Measurements from ENCODE around the gene PPP1R7.
A peak's percentile ranks its signal among the peaks of the same experiment; 100 is the strongest.

Gene PPP1R7

GRCh38 chr2:241198381-241199279, 48.4 kb downstream of the PPP1R7 start:
- DNase-seq = no peak

DNA sequence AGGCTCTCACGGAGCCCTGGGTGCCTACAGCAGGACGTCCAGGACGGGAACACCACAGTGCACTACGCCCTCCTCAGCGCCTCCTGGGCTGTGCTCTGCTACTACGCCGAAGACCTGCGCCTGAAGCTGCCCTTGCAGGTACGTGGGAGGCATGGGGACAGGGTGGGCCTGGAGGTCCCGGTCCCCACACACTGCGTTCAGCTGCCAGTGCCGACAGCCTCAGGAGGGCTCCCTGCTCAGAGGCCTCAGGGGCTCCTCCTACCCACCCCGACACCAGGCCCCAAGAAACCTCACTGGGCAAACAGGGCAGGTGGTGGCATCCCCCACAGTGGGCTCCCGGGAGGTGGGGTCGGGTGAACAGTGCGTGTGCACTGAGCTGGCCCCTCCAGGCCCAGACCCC, 49.0 kb downstream of the PPP1R7 start:
- no peak for DNase-seq

- DNase-seq = no peak
These were observed 49.9 kb downstream of the PPP1R7 start for GRCh38 chr2:241199897-241200821.

- no peak for DNase-seq
These were observed 50.6 kb downstream of the PPP1R7 start for GRCh38 chr2:241200822-241201395.

- DNase-seq = no peak
These were observed 51.4 kb downstream of the PPP1R7 start for GRCh38 chr2:241201445-241202267.

DNA sequence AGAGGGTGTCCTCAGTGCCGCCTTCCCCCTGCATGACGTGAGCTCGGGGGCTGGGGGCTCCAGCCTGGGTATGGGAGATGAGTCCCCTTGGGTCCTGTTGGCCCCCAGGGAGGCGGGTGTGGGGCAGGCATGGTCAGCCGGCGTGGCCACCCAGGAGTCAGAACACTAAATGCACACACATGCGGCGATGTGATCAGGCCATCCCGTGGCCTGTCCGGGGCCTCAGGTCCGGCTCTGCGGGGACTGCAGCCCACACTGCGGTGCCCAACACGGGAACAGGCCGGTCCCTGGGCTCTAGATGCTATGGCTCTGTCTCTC, 52.0 kb downstream of the PPP1R7 start:
- no peak for DNase-seq

DNA sequence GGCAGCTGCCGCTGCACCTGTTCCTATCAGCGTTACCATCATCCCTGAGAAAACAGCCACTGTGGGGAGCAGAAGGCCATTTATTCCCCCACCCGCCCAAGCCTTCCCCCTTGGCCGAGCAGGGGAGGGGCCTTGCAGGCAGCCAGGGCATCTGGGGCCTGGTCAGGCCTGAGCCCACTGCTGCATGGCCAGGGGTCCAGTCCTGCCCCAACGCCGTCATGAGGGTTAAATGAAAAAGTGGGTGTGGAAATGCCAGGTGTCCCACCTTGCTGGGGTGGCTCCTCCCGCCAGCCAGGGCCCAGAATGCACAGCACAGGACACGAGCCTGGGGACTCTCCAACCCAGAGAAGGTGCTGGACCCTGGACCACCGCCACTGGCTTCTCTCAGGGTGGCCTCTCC, 52.4 kb downstream of the PPP1R7 start:
- DNase-seq = no peak

DNA sequence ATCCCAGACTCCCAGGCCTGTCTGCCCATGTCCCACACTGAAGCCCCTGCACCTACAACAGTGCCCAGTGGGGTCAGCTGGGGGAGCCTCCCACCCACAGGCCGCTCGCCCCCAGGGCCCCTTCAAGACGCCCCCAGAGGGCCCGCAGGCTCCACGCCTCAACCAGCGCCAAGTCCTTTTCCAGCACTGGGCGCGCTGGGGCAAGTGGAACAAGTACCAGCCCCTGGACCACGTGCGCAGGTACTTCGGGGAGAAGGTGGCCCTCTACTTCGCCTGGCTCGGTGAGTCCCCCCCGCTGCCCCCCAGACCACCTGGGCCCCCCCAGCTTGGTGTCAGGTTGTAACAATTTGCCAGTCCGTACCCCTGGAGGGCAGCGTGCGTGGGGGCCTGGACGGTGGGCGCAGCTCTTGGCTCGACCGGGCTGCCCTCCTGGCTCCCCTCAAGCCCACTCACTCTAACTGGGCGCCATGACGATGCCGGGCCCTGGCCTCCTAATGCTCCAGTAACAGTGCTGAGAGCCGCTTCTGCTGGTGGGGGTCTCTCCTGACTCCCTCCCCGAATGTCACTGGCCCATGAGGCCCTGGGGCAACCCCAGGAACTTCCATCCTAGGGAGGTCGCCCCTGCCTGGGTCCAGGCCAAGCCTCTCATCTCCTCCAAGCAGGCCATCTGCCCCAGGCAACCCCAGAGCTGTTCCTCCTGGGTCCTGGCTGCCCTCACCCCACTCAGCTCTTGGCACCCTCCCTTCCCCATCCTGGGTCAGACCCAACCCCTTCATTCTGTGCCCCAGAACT, 53.1 kb downstream of the PPP1R7 start:
- no peak for DNase-seq

- no peak for DNase-seq
These were observed 53.7 kb downstream of the PPP1R7 start for GRCh38 chr2:241204010-241204384.

DNA sequence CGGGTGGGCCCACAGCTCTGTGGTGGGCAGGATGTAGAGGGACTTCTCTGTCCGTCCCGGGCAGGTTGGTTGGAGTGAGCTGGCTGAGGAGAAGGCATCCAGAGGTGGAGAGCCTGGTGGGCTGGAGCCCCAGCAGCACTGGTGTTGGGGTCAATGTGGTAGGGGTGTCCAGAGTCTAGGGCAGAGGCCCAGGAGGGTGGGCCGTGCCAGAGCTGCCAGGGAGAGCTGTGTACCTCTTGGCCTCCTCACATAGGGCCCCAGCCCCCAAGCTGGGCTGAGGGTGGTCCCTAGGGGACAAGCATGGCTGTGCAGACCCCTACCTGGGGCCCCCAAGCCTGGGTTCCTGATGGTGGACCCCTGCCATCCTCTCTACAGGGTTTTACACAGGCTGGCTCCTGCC, 54.2 kb downstream of the PPP1R7 start:
- no peak for DNase-seq

DNA sequence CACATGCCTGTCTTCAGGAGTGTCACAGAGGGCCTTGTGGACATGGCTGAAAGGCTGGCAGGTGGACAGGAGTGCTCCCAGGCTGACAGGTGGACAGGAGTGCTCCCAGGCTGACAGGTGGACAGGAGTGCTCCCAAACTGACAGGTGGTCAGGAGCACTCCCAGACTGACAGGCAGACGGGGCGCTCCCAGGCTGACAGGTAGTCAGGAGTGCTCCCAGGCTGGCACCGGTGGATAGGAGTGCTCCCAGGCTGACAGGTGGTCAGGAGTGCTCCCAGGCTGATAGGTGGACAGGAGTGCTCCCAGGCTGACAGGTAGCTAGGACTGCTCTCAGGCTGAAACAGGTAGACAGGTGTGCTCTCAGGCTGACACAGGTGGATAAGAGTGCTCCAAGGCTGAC, 54.8 kb downstream of the PPP1R7 start:
- no peak for DNase-seq

- DNase-seq = no peak
These were observed 56.9 kb downstream of the PPP1R7 start for GRCh38 chr2:241207151-241207550.

DNA sequence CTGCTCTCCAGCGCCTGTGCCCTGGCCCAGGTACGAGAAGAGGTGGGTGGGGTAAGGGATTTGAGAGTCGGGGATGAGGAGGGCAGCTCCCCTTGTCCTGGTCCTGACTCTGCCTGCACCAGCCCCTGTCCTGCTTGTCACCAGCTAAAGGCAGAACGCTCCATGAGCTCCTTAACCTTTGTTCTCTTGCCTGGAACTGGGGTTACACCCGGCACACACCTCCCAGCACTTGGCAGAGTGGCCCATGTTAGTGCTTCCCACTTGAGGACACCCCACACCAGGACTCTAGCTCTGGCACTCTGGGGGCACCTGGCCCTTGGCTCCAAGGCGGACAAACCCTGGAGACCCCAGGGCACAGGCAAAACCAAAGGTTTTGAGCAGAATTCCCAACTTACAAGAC, 57.4 kb downstream of the PPP1R7 start:
- no peak for DNase-seq

DNA sequence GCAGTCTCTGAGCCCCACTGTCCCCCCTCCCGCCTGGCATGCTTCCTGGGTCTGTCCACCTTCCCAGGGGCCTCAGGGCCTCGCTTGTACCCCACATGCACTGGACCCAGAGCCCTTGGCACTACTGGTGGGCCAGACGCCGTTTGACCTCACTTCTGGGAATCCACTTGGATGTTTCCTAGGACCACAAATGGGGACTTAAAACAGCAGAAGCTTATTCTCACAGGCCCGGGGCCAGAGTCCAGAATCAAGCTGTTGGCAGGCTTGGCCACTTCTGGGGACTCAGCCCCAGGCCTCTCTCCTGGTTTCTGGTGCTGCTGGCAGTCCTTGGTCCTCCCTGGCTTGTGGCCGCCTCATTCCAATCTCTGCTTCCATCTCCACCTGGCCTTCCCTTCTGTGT, 57.8 kb downstream of the PPP1R7 start:
- no peak for DNase-seq

DNA sequence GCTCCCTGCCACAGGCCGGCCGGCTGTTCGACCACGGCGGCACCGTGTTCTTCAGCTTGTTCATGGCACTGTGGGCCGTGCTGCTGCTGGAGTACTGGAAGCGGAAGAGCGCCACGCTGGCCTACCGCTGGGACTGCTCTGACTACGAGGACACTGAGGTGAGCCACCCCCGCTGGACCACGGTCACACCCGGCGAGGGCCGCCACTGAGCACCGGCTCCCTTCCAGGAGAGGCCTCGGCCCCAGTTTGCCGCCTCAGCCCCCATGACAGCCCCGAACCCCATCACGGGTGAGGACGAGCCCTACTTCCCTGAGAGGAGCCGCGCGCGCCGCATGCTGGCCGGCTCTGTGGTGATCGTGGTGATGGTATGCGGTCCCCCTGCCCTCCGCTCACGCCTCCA, 59.0 kb downstream of the PPP1R7 start:
- no peak for DNase-seq

DNA sequence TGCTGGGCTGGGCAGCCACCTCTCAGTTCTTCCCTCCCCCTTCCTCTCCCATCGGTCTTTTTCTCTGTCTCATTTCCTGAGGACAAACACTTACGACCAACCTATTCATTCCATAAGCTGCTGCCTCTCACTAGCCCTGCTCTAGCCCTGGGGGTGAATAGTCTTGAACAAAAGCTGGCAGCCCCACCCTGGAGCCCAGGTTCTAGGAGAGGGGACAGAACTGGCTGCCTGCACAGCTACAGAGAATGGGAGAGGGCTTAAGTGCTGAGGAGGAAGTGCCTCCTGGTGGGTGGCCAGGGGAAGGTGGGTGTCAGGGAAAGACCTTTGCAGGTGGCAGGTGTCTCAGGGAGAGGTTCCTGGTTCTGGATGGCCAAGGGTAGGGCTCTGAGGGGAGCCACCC, 61.0 kb downstream of the PPP1R7 start:
- DNase-seq = no peak

- no peak for DNase-seq
These were observed 62.8 kb downstream of the PPP1R7 start for GRCh38 chr2:241213041-241213440.

DNA sequence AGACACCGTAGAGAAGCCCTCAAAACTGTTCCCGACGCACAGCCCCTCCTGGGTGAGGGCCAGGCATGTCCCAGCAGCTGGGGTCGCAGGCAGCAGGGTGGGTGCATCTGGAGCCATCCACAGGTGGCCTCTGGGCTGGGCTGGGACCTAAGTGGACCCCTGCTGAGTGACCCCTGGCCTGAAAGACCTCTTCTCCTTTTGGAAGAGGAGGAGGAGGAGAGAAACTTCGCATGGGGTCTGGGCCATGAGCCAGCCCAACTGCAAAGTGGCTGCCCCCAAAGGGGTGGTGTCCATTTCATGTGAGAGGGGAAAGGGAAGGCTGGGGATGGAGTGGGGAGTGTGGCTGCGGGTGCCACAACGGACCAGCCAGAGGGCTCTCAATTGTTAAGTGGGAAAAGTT, 63.3 kb downstream of the PPP1R7 start:
- DNase-seq = no peak

DNA sequence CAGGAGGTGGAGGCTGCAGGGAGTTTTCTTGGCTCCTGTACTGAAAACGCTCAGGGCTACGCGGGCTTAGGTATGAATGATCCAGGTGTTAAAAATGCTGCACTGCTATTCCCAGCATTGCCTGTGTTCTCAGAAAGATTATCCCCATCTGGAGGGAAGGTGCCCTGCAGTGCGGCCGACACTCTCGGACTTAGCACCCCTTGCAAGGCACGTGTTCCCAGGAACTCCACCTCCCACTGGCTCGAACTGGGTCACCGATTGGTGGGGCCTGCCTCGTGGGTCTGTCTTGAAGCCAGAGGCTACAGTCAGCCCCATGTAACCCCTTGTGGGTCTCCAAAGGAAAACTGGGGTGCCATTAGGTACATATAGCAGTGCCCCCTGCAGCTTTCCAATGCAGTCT, 63.9 kb downstream of the PPP1R7 start:
- DNase-seq = no peak

- no peak for DNase-seq
These were observed 64.5 kb downstream of the PPP1R7 start for GRCh38 chr2:241214766-241215165.

- DNase-seq = no peak
These were observed 65.2 kb downstream of the PPP1R7 start for GRCh38 chr2:241215421-241215820.

DNA sequence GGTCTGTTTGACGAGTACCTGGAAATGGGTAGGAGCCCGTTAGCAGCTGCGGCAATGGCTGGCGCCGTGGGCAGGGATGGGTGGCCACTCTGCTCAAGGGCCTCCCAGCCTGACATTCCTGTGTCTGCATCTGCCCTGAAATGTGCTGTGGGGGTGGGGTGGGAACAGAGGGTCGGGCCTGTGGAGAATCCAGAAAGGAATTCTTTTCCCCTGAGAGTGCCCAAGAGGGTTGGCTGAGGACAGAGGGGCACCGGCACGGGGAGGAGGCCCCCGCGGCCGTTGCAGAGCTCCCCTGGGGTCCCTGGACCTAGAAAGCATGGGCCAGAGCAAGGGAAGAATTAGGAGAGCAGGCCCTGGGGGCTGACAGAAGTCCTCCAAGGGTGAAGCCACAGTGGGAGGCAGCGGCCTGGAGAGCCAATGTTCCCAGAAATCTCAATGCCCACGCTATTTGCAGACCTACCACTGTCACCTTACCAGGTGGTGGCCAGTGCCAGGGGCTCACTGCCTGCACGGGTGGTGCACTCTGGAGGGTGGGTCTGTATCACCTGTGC, 66.0 kb downstream of the PPP1R7 start:
- peak; percentile 48 for DNase-seq
